ENCODE measurements around the gene VPS33B. TPM values are rescaled to one million over a fixed set of nuclear protein-coding genes. Genes with fewer than 3 reads are reported as not detected.
"Not testable (repeated sequence)": the region's sequence is repeated elsewhere in the genome, so short reads cannot be mapped to it uniquely, and the experiment has no call there.

Gene VPS33B
- 7.6 and 8.0 TPM in 2 replicates for total RNA-seq (2014; rRNA removed; shearing (Covaris generic))

DNA sequence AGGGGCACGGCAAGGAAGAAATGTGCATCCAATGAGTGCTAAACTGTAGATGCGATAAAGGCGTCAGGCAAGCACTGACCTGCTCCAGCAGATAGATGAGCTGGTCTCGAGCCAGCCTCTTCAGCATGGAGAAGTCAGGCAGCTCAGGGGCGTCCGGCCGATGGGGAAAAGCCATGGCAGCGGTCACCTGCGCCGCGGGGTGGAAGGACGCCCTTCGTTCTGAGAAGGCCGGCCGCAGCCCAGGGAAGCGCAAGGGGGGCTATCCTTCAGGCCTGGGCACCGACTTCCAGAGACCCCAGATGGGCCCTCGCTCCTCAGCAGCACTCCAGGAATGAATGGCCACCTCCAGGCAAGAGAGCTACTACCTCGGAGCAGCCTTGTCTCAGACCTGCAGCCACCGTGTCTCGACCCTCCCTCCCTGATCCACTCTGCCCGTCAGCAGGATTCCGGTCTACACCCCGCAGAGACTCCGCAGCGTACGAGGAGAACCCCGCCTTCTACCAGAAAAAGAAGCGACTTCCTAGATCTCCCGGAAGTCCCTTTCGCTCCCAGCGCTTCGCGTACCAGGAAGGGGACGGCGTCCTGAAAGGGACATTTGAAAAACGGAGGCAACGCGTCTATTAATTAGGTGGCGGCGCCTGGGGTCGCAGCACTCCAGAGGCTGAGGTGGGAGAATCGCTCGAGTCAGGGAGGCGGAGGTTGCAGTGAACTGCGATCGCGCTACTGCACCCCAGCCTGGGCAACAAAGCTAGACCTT, at the start of gene VPS33B:
Gene VPS33B, minus strand, starts transcription at position 520 of the 757 bp plus-strand sequence. Its CDS starts 345 bp downstream, at position 175.
- DNase-seq (ENCODE audit: low spot score) = peak; percentile 71

GRCh38 chr15:91072161-91072560, 49.8 kb upstream of the VPS33B start:
- no peak for DNase-seq (ENCODE audit: low spot score)

GRCh38 chr15:91070872-91071271, 48.5 kb upstream of the VPS33B start:
- DNase-seq (ENCODE audit: low spot score) = no peak

GRCh38 chr15:91068966-91069365, 46.6 kb upstream of the VPS33B start:
- no peak for DNase-seq (ENCODE audit: low spot score)

DNA sequence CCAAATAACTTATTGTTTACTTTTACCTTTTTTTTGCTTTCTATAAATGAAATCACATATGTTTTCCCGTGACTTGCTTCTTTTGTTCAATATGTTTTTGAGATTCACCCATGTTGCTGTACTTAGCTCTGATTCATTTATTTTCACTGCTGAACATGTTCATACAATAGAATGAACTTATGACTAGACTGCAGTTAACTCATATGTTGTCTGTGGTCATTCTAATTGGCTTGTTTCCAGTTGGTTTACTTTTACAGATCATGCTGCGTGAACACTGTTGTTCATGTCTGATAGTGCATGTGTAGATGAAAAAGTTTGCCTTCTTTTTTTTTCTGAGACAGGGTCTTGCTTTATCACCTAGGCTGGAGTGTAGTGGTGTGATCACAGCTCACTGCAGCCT, 46.0 kb upstream of the VPS33B start:
- no peak for DNase-seq (ENCODE audit: low spot score)

DNA sequence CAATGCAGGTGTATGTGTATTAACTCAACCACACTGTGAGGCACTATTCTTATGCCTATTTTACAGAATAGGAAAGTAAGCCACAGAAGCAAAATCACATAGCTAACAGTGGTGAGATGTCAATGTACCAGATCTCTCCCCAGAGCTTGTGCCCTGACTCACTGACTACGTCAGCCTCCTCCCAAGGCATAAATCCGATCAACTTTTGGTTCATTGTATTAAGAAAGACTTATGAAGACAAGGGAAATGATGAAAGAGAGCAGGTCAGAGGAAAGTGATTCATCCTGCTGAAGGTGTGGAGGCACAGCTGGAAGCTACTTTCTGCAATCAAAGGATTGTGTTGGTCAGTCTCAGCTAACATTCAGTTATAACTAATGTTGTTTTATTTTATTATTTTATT, 44.6 kb upstream of the VPS33B start:
- peak; percentile 11 for DNase-seq (ENCODE audit: low spot score)

DNA sequence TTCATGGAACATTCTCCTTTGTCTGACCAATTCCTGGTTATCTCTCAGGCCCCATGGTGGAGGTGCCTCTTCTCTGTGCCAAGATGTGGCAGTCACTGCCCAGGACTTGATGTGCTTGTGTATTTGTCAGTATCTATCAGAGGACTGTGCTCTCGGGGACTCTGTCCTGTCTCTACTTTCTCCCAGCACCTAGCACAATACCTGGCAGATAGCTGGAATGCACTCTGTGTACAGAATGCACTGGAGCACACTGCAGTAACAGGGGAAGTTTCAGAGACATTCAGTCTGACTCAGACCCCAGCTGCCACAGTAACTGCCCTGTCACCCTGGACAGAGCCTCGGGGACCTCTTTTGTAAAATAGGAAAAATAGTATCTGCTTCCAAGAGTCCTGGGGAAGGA, 43.1 kb upstream of the VPS33B start:
- DNase-seq (ENCODE audit: low spot score) = no peak

DNA sequence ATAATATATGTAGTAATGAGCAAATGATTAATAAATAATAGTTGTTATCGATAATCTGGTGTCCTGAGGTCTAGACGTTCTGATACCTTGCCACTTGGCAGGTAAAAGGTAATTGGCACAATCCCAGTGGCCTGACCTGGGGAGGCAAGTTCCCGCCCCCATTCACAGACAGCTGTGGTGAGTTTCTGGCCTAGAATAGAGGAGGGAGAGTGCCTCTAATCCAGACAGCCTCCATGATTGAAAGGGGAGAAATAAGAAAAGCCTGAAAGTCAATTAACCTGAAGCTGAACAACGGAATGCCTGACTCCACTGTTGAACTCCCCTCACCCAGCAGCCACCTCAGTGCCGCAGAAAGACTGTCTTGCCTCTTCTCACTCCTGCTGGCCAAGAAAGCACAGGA, 39.6 kb upstream of the VPS33B start:
- no peak for DNase-seq (ENCODE audit: low spot score)

DNA sequence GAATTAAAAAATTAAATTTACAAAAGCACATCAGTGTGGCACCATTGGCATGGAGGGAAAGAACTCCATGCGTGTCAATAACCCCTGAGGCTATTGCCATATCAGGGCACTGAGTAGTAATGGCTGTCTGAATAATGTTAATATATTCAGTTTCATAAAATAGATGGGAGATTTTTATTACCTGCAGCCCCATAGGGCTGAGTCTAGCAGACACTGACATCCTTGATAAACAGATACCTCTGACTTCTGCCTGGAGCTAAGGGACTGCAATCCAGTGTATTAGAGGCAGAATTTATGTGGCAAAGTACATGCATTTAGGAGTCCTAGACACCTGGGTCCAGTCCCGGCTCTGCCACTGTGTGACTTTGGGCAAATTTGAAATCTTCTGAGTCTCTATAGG, 38.8 kb upstream of the VPS33B start:
- no peak for DNase-seq (ENCODE audit: low spot score)

GRCh38 chr15:91055548-91056331, 33.3 kb upstream of the VPS33B start:
- peak; percentile 73 for DNase-seq (ENCODE audit: low spot score)

GRCh38 chr15:91054816-91055215, 32.4 kb upstream of the VPS33B start:
- no peak for DNase-seq (ENCODE audit: low spot score)

- DNase-seq (ENCODE audit: low spot score) = no peak
Observed at GRCh38 chr15:91051248-91051647, 28.9 kb upstream of the VPS33B start.

DNA sequence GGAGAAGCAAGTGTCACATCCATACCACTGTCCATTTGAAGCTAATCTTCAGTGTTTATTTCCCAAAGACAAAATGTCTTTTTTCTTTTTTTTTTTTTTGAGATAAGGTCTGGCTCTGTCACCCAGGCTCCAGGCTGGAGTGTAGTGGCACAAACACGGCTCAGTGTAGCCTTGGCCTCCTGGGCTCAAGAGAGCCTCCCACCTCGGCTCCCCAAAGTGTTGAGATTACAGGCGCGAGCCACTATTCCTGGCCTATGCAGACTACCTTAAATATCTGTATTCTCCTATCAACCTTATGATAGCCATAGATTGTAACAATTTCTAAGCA, 27.7 kb upstream of the VPS33B start:
- DNase-seq (ENCODE audit: low spot score) = no peak

- DNase-seq (ENCODE audit: low spot score) = peak; percentile 62
Observed at GRCh38 chr15:91049378-91050127, 27.2 kb upstream of the VPS33B start.

DNA sequence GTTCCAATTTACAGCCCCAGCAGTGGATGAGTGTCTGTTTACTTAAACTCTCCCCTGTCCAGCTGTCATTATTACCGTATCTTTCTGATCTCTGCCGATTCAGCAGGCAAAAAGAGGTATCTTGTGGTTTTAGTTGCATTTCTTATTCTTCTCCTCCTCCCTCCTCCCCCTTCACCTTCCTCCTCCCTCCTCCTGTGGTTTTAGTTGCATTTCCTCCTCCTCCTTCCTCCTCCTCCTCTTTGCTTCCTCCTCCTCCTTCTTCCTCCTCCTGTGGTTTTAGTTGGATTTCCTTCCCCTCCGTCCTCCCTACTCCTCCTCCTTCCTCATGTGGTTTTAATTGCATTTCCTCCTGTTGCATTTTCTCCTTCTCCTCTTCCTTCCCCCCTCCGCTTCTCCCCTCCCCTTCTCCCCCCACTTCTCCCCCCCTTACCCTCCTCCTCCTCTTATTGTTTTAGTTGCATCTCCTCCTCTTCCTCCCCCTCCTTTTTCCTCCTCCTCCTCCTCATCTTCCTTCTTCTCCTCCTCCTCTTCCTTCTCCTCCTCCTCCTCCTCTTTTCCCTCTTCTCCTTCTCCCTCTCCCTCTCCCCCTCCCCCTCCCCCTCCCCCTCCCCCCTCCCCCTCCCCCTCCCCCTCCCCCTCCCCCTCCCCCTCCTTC, 25.3 kb upstream of the VPS33B start:
- DNase-seq (ENCODE audit: low spot score) = peak; percentile 42

GRCh38 chr15:91046056-91046455, 23.7 kb upstream of the VPS33B start:
- not testable (repeated sequence) for DNase-seq (ENCODE audit: low spot score)

DNA sequence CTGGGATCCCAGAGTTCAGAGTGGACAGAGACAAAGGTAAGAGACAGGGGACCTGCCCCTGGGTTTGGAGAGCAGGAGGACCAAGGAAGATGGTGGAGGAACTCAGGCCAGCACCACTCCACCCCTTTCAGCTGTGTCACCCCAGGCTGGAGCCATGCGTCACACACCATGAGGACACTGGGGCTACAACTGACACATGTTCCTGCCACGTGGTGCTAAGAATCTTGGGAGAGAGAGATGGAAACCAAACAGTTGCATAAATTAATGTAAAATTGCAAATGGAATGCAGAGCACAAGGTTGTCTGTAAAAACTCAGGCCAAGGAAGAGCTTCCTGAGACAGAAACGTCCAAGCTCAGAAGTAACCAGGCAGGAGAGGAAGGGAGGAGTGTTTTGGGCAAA, 22.7 kb upstream of the VPS33B start:
- no peak for DNase-seq (ENCODE audit: low spot score)

GRCh38 chr15:91043202-91043874, 20.9 kb upstream of the VPS33B start:
- no peak for DNase-seq (ENCODE audit: low spot score)

DNA sequence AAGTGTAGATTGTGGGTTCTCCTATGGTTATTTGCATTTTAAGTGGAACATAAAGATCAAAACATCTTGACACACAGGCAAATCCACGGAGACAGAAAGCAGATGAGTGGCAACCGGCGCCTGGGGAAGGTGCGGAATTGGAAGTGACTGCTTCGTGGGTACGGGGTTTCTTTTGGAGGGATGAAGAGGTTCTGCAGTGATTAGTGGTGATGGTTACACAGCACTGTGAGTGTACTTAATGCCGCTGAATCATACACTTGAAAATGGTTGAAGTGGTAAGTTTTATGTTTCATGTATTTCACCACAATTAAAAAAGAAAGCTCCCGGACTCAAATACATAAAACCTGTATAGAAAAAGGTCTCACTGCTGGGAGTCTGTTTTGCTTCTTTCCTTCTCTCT, 18.5 kb upstream of the VPS33B start:
- DNase-seq (ENCODE audit: low spot score) = no peak

DNA sequence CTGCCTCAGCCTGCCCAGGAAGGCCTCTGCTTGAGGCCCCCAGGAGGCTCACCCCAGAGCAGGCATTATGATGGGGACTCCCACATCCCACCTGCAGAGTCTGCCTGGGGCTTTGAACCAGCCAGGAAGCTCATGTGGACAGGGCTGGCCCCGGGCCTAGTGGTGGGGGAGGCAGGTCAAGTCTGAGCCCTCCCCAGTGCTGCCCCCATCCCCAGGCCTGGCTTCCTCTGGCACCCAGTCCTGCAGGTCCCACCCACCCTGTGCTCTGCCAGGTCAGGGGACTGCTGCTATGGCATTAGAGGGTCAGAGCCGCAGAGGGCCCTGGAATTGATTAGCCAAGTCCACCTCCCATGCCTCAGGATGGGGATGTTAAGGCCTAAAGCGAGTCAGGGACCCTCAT, 17.6 kb upstream of the VPS33B start:
- no peak for DNase-seq (ENCODE audit: low spot score)
